Non-pigmented ciliary epithelial cell (primary cell): Measurements from ENCODE around the gene PACS1.
"Not testable (repeated sequence)": the region's sequence is repeated elsewhere in the genome, so short reads cannot be mapped to it uniquely, and the experiment has no call there.

Experiments
- DNase-seq: peaks from one replicate; pipeline ENCODE4 v3.0.0-alpha.2; 2010; ENCODE audit warnings: low read depth

Gene PACS1

DNA sequence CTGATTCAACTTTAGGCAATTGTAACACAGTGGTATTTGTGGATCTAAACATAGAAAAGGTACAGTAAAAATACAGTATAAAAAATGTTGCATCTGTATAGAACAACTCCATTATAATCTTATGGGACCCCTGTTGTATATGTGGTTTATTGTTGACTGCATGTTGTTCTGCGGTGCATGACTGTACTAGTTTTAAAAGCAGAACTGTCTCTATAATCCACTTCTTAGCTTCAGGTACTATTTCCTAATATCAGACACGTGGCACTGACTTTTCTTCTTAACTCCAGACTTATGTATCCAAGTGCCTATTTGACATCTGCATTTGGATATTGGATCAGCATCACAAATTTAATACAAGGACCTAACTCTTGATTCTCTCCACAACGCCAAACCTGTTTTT lies 41.1 kb downstream of the PACS1 start:
- no peak for DNase-seq

DNA sequence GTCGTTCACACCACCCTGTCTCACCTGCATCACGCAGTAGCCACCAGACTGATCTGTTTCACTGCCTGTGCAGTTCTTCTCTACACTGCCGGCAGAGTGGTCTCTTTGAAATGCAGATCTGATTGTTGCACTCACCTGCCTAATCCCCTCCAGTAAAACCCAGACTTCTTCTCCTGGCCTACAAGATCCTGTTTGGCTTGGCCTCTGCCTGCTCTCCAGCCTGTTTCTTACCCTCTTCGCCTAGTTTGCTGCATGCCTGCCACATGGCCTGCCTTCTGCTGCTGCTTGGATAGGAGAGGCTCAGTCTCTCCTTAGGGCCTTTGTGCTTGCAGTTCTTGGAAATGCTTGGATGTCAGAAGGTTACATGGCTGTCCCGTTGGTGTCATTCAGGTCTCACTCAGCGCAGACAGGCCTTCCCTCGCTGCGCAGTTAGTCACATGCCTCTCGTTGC lies 42.0 kb downstream of the PACS1 start:
- no peak for DNase-seq

DNA sequence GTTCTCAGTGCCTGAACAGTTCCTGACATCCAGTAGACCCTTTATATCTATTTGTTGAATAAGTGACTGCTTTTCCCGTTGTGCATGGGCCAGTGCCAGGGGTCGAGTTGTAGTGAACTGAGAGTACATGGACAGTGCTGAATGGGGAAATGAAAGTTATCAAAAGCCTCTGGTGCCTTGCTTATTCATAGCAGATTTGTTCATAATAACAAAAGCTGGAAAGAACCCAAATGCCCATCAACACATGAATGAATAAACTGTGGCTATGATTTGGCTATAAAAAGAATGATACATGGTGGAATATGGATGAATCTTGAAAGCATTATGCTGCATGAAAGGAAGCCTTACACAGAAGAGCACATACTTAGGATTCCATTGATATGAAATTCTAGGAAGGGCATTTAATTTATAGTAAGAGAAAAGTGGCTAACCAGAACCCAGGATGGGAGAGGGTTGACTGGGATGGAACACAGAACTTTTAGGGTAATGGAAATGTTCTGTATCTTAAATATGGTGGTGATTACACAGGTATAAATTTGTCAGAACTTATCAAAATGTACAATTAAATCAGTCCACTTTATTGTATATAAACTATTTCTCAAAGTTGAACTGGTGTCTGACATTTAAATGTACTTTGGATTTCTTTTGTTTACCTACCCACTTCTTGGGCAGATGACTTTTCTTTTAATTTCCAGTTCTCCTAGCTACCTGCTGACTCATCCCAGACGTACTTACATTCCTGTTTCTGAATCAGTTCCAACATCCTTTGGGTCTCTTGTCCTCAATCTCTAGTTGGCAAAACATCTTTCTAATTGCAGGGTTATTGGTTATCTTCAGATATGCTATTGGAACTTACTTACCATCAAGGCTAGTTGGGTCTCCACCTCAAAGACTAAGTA lies 42.8 kb downstream of the PACS1 start:
- DNase-seq: peak; percentile 85

DNA sequence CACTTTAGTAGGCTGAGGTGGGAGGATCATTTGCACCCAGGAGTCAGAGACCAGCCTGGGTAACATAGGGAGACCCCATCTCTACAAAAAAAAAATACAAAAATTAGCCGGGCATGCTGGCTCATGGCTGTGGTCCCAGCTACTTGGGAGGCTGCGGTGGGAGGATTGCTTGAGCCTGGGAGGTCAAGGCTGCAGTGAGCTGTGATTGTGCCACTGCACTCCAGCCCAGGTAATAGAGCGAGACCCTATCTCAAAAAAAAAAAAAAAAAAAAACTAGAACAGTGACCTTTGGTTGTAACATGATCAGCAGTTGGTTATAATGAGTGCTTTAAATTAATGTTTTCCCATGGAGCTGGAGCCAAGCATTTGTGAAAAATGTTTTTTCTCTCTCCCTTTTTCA lies 44.9 kb downstream of the PACS1 start:
- DNase-seq: not testable (repeated sequence)

DNA sequence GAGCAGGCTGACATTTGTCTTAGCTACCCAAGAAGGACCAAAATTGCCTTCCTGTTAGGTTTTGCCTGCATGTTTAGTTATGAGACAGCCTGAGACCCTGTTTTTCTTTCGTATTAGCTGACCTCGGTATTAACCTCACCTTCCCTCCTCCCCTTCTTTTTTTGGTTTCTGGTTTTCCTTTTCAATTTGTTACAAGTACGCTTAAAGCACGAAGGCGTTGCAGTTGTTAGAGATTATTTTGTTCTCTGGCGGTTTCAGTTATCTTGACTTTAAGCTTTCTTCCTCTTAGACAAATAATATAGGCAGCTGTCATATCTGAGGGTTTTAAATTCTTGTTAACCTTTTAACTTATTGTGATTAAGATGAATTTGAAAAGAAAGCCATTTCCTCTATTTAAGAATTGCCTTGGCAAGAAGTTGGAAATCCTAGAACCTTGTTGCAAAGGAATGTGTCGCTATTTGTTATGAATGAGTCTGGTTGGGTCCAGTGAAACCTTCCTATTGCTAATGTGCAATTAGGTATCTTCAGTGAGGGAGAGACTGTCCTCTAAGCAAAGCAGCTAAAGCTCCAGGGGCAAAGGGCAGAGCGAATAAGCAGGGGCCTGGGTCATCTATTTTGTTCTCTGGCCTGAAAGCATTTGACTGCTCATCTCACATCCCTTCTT lies 45.7 kb downstream of the PACS1 start:
- DNase-seq: no peak

DNA sequence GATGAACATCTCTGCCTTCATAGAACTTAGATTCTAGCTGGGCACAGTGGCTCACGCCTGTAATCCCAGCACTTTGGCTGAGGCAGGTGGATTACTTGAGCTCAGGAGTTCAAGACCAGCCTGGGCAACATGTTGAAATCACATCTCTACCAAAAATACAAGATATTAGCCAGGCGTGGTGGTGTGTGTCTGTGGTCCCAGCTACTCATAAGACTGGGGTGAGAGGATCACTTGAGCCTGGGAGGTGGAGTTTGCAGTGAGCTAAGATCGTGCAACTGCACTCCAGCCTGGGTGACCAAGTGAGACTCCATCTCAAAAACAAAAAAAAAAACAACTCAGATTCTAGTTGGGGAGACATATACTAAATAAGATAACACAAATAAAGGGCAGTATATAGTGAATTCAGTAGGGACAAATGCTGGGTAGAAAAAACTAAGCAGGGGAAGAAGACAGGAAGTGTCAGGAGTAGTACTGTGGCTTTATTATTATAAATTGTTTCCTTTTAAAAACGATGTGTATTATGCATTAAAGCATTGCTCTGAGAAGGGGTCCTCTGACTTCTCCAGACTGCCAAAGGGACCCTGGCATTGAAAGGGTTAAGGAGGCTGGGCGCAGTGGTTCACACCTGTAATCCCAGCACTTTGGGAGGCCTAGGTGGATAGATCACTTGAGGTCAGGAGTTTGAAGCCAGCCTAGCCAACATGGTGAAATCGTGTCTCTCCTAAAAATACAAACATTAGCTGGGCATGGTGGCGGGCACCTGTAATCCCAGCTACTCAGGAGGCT lies 46.7 kb downstream of the PACS1 start:
- DNase-seq: no peak

DNA sequence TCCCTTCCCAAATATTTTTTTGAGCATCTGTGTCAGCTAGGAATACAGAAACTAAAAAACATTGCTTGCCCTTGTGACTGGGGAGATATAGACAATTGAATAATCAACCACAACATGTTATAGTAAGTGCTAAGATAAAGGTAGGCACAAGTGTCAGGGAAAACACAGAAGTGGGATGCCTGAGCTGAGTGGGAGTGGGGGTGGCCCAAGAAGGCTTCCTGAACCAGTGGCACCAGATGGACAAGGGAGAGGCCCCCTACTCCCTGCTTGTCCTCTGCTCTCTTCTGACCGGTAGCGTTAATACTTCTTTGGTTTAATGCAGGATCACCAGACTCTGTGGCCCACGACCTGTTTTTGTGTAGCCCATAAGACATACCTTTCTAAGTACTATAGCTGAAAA lies 48.8 kb downstream of the PACS1 start:
- no peak for DNase-seq

DNA sequence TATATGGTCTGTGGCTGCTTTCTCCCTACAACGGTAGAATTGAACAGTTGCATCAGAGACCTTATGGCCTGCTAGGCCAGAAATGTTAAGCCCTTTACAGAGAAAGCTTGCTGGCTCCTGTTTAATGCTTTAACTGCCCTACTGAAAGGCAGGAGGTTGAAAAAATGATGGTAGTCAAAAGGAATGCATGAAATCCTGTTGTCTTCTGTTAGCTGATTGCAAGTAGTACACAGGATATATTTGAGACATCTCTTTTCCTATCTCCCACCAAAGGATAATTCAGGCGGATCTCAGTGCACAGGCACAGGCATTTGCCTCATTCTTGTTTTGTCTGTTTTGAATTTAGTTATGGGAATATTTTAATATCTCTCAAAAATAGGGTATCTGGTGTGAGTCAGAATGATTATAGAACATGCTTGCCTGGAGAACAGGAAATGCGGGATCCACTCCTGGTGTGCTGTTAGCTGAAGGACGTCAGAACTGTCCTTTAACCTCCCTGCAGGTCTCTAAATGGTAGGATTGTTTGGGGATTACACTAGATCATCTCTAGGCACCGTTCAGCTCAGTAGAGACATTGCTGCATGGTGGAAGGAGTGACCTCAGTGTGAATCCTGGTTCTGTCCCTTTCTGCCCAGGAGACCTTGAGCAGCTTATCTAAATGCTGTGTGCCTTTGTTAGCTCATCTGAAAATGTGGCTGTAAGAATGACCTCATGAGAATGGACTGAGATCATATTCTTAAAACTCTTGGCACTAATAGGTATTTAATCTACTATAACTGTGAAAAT lies 49.5 kb downstream of the PACS1 start:
- peak; percentile 93 for DNase-seq

DNA sequence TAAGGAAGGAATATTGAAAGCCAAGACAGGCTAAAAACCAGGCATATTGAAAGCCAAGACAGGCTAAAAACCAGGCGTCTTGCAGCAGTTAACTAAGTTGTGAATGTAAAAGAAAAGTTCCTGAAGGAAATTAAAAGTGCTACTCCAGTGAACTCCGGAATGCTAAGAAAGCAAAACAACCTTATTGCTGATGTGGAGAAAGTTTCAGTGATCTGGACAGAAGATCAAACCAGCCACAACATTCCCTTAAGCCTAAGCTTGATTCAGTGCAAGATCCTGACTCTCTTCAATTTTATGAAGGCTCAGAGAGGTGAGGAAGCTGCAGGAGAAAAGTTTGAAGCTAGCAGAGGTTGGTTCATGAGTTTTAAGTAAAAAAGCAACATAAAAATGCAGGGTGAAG lies 51.4 kb downstream of the PACS1 start:
- DNase-seq: no peak

DNA sequence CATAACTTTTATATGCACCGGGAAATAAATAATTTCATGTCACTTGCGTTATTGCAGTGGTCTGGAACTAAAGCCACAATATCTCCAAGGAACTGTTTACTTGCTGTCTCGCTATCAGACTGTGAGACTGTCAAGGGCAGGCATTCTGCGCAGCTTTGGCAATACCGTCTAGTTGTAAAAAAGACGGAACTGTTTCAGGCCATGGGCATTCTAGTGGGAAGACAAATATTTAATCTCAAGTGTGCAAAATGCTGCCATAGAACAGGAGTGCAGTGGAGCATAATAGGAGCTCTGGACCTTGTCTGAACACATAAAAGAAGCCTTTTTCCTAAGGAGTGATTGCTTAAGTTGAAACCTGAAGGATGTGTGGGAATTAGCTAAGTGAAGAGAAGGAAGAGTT lies 53.8 kb downstream of the PACS1 start:
- DNase-seq: no peak

DNA sequence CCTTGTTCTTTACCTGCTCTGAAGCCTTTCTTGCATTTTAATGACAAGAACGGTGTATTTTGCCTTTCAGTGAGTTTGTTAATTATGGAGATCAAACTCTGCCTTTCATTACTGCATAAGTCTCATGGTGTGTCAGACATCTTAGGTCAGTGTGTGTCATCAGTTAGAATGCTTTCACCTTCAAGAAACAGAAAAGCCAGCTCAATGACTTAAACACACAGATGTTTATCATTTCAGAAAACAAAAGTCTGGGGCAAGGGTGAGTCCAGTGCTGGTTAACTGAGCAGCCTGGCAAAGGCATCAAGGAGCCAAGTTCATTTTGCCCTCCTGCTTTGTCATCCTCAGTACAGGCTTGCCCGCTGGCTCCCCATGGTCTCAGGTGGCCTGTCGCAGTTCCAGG lies 54.5 kb downstream of the PACS1 start:
- no peak for DNase-seq

DNA sequence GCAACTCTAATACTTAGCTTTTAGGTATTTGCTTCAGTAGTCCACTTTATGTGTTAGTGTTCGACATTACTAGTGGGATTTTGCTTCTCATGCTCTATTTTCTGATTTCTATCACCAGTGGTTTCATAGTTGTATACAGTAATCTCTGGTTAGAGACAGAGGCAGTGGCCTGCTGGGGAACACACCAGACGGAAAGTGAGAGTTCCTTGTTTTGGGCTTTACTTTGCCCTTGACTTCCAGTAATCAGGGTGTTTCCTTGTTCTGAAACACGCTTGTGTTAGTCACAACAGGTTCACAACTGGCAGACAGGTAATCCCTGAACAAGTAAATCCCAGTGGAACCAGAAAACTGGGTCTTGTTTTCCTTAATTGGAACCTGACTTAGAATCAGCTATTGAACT lies 56.0 kb downstream of the PACS1 start:
- DNase-seq: no peak

DNA sequence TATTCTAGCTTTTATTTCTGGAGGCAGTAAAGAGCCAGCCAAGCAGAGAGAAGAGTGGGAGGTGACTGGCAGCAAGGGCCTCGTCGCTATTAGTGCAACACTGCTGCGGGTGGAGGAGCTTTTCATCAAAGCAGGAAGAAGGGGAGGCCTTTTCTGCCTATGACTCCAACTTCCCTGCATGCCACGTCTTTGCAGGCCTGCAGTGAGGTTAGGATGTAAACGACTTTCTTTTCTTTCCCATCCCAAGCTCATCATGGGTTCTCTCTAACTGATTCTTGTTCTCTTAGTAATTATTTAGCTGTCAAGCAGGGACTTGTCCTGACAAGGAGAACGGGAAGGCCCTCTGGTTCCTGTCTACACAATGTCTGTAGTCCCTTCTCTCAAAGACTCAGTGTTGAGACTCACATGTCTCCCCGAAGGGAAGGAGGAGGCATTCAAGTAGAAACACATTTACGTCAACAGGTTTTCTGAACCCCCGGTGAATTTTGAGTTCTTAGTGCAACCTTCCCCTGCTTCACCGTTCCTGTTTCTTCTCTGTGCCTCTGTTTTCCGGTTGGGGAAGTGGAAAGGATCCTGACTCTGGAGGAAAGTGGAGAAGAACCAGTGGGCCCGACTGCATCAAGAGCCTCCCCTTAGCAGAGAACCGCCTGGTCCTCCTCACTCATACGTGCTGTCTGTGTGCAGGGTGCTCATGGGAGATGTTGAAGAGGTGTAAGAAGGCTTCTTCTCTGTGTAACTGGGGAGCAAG lies 56.9 kb downstream of the PACS1 start:
- DNase-seq: peak; percentile 65

DNA sequence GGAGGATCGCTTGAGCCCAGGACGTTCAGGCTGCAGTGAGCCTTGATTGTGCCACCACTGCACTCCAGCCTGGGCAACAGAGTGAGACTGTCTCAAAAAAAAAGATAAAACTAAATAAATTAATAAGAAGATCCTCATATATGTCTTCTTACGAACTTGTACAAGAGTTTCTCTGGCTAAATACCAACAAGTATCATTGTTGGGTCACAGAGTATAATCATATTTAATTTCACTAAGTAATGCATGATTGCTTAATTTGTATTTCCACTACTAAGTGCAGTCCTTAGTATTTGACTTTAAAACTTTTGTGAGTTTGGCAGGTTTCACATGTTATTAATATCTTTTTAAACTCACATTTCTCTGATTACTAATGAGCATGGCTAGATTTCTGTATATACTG lies 60.9 kb downstream of the PACS1 start:
- DNase-seq: no peak

DNA sequence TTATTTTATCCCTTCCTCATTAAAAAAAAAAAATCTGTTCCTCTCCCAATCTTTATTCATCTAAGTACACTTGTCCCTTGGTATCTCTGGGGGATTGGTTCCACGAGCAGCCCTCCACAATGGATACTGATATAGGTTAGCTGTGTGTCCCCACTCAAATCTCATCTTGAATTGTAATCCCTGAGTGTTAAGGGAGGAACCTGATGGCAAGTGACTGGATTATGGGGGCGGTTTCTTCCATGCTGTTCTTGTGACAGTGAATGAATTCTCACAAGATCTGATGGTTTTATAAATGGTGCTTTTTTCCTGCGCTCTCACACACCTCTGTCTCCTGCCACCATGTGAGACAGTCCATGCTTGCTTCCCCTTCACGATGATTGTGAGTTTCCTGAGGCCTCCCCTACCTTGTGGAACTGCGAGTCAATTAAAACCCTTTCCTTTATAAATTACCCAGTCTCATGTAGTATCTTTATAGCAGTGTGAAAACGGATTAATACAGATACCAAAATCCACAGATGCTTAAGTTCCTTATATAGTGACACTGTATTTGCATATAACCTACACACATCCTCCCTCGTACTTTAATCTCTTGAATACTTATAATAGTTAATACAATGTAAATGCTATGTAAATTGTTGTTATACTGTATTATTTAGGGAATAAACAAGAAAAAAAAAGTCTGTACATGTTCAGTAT lies 62.0 kb downstream of the PACS1 start:
- no peak for DNase-seq

DNA sequence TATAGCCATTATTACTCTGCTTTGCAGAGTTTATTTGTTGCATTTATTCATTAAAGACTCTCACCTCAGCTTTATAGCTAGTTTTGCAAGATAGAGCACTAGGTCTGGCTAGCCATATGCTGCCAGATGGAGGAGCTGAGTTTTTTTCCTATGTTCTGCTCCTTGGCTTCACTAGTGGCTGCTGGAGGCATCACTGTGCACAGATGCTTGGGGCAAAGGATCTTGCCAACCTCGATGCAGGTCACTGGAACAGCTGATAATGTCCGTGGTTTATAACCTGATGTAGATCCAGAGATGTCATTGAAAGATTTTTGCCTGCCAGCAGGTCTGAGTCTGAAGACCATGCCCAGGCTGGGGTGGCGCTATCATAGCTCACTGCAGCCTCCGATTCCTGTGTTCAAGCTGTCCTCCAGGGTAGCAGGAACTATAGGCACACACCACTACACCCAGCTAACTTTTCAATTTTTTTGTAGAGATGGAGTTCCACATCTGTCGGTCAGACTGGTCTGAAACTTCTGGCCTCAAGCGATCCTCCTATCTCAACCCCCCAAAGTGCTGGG lies 63.2 kb downstream of the PACS1 start:
- no peak for DNase-seq

DNA sequence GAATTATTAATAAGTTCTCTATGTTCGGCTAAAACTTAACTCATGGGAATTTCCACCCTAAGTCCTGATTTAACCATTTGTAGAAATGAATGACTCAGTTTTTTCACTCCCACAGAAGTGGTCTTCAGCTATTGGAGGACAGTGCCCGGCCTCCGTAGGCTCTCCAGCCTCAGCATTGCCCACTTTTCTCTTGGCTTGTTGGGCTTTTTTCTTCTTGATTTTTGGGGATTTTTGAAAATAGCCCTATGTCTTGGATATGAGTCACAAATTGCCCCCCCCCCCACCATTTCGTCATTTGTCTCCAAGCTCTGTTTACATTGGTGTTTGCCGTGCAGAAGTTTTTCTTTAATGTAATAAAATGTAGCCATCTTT lies 66.7 kb downstream of the PACS1 start:
- no peak for DNase-seq

DNA sequence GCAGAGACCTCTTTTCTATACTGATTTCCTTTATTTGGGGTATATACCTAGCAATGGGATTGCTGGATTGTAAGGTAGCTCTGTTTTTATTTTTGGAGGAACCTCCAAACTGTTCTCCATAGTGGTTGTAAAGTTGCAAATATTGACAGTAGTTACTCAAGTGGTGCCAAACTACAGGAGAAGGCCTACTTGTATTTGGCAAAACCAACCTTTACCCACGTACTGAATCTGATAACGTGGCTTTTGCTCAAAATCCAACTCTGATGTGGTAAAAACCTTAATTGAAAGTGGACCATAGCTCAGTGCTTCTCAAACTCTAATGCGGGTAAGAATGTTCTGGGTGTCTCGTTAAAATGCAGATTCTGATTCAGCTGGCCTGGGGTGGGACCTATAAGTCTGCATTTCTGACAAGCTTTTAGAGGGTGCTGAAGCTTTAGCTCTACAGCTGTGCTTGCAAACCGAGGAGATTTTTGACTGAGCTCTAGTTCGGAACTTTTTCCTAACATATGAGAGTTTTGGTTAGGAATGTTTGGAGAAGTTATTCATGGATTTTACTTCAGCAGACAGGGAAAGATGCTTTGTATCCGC lies 69.8 kb downstream of the PACS1 start:
- no peak for DNase-seq

DNA sequence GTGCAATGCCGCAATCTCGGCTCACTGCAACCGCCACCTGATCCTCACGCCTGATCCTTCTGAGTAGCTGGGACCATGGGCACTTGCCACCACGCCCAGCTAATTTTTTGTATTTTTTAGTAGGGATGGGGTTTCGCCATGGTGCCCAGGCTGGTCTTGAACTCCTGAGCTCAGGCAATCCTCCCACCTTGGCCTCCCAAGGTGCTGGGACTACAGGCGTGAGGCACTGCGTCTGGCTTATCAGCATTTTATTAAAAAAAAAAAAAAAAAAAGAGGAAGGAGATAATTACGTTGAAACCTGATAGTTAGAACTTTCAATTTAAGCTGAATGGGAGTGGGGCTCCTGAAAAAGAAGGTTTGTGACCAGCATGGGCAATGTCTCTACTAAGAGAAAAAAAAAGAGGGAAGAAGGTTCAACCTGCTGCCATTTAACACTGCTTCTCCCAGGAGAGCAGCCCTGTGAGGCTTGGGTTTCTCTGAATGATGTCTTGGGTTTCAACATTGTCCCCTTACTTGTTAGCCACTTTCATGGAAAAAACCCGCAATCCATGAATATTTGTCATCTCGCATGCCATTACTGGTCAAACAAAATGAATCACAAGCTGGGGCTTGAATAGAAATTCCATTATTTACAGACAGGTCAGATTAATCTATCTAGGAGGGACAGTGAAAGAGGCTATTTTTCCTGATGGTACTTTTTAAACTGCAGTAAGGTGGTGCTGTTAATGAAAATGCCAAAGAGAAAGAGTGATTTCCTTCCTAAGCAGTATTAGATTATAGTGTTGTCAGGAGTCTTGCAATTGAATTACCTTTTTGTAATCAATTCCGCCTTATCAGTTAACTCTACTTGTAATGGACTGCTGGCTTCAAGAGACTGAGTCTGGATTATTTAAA lies 72.5 kb downstream of the PACS1 start:
- no peak for DNase-seq
